Activated CD8-positive, alpha-beta memory T cell treated with anti-CD3 and anti-CD28 coated beads, Interleukin-2, amount 50 U/mL, for 48 hours (primary cell): ENCODE measurements around the gene PPP1R15B.

Source experiments
- DNase-seq: peaks from one replicate; pipeline ENCODE4 v3.0.0-alpha.2; 2020

The PPP1R15B gene

DNA sequence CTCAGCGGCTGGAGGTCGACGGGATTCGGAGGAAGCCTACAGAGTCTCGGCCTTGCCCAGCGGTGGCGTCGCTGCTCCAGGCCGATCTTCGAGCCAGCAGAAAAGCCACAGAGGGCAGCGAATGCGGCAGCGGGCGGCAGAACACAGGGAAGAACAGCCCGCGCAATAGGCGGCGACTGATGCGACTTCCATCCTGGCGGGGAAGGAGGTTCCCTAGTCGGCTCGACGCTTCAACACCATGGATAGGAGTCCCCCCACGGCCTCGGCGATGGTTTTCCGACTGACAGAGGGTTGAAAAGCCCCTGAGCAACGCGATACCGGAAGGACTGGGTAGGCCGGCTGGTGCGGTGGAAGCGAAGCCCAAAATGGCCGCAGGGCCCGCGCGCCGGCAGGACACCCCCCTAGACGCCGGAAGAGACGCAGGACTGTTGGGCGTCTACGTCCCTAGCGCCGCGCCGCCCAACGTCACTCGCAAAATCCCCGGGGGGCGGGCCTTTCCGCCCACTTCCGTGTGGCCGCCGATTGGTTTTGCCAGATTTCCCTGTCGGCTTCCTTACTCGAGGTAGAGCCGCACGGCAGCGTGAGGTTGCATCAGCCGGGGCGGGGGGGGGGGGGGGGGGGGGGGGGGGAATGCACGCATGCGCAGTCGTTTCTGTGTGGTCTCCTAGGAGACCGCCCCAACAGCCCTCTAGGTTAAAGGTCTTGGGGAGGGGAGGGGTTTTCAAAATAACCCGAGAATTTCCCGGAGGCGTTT lies at the start of gene PPP1R15B:
TSS of gene PPP1R15B (minus strand) at position 367 of the 754 bp plus-strand sequence. CDS start 406 bp downstream, outside the sequence.
- DNase-seq, result peak; percentile 98

DNA sequence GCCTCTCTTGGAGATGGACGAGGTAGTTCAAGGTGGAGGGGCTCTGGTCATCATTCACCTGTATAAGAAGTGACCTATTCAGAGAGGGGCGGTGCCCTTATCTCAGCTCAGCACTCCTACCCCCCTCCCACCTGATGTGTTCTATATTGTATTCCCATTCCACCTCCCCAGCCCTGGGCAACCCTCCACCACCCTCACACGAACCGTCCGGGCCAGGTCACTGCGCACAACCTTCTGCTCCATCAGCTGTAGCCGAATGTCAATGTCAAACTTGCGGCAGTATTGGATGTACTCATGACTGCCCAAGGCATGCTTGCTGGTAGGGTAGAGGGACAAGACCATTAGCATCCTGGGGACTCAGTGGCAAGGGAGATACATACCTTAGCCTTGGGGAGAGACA lies 48.7 kb upstream of the PPP1R15B start:
- no peak for DNase-seq

GRCh38 chr1:204459706-204460105 lies 48.1 kb upstream of the PPP1R15B start:
- DNase-seq, result no peak

- no peak for DNase-seq
Observed at GRCh38 chr1:204457666-204458065, 46.0 kb upstream of the PPP1R15B start.

- DNase-seq, result no peak
Observed at GRCh38 chr1:204456826-204457442, 45.3 kb upstream of the PPP1R15B start.

GRCh38 chr1:204455831-204456145 lies 44.2 kb upstream of the PPP1R15B start:
- no peak for DNase-seq

GRCh38 chr1:204455063-204455830 lies 43.6 kb upstream of the PPP1R15B start:
- DNase-seq, result no peak

DNA sequence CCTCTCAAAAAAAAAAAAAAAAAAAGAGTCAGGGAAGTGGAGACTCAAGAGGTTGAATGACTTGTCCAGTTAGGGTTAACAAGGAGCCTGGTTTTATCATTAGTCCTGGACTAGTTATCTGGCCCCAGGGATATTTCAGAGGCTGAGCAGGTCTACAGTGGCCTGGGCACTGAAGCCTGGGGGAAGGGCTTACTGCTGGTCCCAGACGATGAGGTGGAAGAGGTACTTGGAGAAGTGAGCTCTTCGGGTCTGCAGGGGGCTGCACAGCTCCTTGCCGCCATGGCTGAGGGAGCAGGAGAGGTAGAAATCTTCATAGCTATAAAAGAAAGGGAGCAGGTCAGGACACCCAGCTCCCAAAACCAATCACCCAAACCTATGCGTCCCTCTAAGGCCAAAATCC lies 42.9 kb upstream of the PPP1R15B start:
- no peak for DNase-seq

- peak; percentile 70 for DNase-seq
Observed at GRCh38 chr1:204453141-204453772, 41.6 kb upstream of the PPP1R15B start.

- DNase-seq, result no peak
Observed at GRCh38 chr1:204451352-204452124, 39.9 kb upstream of the PPP1R15B start.

GRCh38 chr1:204450461-204451257 lies 39.0 kb upstream of the PPP1R15B start:
- DNase-seq, result no peak

- no peak for DNase-seq
Observed at GRCh38 chr1:204449678-204450280, 38.2 kb upstream of the PPP1R15B start.

DNA sequence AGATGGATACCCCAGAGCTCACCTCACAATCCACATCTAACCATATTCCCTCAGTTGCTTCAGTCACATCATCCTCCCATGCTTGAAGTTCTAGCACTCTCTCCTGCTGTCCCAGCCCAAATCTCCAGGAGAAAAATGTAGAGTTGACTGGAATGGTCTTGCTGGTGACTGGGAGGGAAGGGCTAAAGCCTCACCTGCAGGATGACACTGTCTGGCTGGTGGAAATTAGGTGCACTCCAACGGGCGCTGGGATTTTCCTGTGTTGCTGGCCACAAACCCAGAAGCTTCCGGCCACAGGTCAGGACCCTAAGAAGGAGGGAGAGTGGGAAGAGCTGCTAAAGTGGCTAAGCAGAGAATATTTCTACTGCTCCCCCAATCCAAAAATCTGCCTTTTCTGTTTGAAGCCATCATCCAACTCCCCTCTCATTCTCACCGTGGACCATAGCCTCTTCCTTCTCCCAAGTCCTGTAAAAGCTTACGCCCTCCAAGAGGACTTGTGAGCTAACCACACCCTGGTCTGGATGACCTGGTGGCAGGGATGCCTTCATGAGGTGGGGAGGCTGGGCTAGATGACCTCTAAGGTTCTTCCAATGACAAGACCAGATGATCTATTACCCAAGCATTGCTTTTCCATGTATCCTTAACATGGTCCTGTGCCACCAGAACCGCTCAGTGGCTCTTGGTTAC lies 37.5 kb upstream of the PPP1R15B start:
- DNase-seq, result no peak

DNA sequence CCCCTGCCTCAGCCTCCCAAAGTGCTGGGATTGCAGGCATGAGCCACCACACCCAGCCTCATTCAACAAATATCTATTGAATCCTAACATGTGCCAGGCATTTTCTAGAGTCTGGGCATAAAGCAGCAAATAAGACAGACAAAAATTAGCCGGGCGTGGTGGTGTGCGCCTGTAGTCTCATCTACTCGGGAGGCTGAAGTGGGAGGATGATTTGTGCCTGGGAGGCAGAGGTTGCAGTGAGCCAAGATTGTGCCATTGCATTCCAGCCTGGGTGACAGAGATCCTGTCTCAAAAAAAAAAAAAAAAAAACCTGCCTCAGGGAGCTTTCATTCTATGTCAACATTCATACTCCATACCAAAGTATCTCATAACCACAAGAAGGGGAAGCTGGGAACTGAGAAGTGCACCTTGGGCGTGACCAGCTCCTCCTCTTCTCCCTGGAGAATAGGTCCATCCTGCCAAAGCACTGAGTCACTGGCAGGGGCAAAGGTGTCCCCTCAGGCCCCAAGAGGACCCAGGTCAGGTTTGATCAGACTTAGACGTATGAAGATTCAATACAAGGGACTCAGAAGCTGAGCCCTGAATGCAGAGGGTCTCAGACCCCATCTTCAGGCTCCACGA lies 36.8 kb upstream of the PPP1R15B start:
- no peak for DNase-seq

DNA sequence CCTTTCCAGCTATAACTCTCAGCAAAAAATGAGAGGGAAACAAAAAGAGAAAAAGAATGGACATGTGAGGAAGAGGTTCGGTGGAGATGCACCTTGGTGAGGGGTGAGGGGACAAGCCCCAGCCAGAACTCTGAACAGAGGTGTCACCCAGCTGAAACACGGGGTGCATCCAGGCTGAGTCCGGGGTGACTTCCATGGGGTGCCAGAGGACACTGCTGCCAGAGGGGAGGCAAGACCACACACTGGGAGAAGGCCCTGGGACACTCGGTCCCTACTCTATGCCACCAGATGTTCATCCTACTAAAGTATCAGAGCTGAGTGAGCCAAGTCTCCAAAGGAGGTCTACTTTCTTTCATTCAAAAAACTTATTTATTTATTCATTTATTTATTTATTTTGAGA lies 36.1 kb upstream of the PPP1R15B start:
- DNase-seq, result no peak

GRCh38 chr1:204447190-204447589 lies 35.6 kb upstream of the PPP1R15B start:
- no peak for DNase-seq

GRCh38 chr1:204446413-204447111 lies 34.9 kb upstream of the PPP1R15B start:
- peak; percentile 82 for DNase-seq

DNA sequence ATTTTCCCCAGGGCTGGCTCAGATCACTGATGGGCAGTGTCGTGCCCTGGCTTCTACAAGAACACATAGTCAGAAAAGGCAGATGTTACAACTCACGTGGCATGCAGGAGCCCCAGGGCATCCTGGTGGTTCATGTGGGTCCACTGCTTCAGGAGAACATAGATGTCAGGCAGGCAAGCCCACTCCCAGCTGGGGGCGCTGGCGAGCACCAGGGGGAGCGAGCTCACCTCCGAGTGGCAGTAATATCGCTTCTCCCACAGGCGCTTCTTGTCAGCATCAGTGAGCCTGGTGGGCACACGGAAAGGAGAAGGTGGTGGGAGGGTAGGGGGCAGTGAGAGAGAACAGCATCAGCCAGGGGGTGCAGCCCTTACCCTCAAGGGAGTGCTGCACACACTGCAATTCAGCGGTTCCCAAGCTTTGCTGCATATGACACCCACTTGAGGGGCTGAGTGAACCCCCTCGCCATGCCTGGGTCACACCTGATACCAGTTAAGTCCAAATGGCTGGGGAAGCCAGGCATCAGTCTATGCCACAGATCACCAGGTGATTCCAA lies 34.3 kb upstream of the PPP1R15B start:
- DNase-seq, result peak; percentile 85

- no peak for DNase-seq
Observed at GRCh38 chr1:204443871-204444581, 32.4 kb upstream of the PPP1R15B start.
